ENCODE measurements around the gene GDPD5.

GDPD5 gene

DNA sequence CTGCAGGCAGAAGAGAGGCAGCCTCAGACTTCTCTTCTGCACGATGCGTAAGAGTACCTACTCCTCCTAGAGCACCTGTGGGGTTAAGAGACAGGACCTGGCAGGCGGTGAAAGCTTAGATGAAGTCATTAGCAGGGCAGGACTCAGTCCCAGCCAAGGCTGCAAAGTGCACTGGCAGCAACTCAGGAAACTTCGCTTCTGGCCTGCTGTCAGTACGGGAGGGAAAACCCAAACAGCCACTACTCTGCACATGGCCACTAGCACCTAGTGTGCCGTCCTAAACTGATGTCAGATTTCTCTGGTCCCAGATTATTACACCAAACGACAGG is 84.0 kb downstream of the GDPD5 start:
- DNase-seq (ENCODE audit: low read depth) = no peak
- TF ChIP-seq, protein P1, sequence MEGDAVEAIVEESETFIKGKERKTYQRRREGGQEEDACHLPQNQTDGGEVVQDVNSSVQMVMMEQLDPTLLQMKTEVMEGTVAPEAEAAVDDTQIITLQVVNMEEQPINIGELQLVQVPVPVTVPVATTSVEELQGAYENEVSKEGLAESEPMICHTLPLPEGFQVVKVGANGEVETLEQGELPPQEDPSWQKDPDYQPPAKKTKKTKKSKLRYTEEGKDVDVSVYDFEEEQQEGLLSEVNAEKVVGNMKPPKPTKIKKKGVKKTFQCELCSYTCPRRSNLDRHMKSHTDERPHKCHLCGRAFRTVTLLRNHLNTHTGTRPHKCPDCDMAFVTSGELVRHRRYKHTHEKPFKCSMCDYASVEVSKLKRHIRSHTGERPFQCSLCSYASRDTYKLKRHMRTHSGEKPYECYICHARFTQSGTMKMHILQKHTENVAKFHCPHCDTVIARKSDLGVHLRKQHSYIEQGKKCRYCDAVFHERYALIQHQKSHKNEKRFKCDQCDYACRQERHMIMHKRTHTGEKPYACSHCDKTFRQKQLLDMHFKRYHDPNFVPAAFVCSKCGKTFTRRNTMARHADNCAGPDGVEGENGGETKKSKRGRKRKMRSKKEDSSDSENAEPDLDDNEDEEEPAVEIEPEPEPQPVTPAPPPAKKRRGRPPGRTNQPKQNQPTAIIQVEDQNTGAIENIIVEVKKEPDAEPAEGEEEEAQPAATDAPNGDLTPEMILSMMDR (IDR thresholded peaks at IDR 0.05; ENCODE audit: control insufficient read depth, insufficient read depth, low read depth, low read length, missing control alignments) = no peak
- H3K4me3 ChIP-seq (ENCODE audit: control insufficient read depth, low read depth, low read length) = no peak overlapping the region

DNA sequence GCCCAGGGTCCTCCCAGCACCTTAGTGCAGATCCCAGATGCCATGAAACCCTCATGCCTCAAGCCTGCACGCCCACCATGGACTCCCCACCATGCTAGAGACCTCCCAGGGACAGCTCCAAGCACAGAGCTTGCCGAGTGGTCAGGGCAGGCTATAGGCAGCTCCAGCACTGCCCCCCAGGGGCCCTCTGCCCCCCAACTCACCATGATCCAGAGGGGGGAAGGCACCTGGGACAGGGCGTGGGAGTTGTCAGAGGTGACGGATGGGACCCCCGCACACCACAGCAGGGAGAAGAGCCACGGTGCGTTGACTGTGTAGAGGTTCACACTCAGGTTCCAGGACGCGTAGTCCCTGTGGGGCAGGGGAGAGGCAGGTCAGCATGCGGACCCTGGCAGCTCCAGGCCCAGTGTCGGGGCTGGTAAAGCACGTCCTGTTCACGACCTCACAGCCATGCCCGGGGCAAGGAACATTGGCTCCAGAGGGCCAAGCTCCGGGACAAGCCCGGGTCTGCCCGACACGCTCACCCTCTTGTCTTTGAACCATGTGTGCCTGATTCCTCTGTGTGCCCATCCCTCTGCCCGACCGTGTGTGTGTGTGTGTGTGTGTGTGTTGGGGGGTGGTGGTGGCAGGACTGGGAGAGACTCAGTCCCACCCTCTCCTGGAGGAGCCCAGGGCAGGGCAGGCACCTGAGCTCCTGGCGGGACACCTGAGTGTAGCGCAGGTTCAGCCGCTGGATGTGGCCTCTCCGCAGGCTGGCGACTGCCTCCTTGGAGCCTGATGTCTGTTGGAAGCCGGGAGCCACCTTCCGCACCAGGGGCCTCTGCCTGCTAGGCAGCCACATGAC is 84.6 kb downstream of the GDPD5 start:
- DNase-seq (ENCODE audit: low read depth) = no peak
- TF ChIP-seq, protein P1 (IDR thresholded peaks at IDR 0.05; ENCODE audit: control insufficient read depth, insufficient read depth, low read depth, low read length, missing control alignments) = no peak
- H3K4me3 ChIP-seq (ENCODE audit: control insufficient read depth, low read depth, low read length) = no peak overlapping the region

DNA sequence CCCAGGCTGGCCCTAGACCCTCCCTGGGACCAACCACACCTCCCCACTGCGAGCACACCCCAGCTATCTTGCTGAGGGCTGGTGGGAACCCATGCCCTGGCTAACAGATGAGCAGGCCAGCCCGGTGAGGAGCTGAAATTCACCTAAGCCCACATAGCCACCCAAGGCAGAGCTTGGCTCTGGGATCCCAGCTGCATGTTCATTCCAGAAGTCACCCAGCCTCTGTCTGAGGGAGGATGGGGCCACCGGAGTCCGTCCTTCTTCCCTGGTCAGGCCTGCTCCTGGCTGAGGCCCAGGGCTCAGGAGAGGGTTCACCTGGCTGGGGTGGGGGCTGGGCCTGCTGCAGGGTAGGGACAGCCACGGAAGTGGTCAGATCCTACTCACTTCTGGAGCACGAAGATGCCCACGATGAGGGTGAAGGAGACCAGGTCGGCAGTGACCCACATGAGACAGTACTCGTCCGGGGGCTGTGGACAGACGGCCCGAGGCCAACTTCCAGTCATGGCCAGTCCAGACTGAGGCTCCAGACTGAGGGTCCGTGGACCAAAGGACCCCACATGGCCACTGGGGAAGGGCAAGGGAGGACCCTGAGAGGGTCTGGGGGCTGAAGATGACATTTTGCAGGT is 86.1 kb downstream of the GDPD5 start:
- H3K4me3 ChIP-seq (ENCODE audit: control insufficient read depth, low read depth, low read length) = no peak overlapping the region
- TF ChIP-seq, protein P1 (IDR thresholded peaks at IDR 0.05; ENCODE audit: control insufficient read depth, insufficient read depth, low read depth, low read length, missing control alignments) = no peak
- no peak for DNase-seq (ENCODE audit: low read depth)

DNA sequence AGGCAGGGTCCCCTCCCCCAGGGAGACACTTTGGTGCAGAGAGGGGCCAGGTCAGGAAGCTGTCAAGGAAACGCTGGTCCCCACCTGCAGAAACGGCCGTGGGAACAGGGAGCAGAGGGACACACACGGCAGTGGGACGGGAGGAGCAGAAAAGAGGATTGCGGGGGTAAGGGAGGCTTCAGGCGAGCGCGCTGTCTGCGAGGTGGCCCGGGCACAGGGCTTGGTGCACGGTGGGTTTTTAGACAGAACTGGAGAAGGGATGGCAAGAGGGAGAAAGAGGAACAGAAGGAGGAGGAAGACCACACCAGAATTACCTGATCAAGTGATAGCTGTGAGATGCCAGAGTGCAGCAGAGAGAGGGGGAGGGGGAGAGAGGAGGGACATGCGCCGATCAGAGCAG is 86.7 kb downstream of the GDPD5 start:
- TF ChIP-seq, protein P1 (IDR thresholded peaks at IDR 0.05; ENCODE audit: control insufficient read depth, insufficient read depth, low read depth, low read length, missing control alignments) = no peak

DNA sequence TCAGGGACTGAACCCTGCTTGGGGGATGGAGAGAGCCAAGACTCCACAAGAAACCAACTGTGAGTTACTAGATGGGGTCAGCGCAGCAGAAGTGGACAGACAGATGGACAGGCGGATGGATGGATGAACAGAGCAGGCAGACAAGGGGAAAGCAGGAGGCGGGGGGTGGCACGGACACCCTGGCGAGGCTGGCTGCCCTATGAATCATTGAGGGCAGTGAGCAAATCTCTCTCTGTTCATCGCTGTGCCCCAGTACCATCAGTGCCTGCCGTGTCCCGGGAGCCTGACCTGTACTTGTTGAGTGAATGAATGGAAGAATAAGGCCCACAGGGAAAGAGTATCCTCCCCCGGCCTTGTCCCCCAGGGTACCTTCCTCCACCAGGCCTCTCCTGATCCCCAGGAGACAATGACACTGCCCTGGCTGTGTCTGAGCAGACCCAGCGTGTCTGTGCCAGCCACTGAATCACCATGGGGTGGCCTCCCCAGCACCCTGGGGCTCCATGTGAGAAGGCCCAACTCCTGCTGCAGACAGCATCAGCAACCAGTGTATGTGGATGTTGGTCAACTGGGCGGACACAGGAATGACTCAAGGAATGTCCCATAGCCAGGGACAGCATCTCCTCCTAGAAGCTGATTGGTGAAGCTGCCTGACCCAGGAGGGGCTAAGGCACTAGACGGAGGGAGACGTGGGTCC is 87.6 kb downstream of the GDPD5 start:
- DNase-seq (ENCODE audit: low read depth) = no peak
- no peak overlapping the region for H3K4me3 ChIP-seq (ENCODE audit: control insufficient read depth, low read depth, low read length)
- TF ChIP-seq, protein P1 (IDR thresholded peaks at IDR 0.05; ENCODE audit: control insufficient read depth, insufficient read depth, low read depth, low read length, missing control alignments) = no peak

More for the DNA sequence above, 86.7 kb downstream of the GDPD5 start:
- DNase-seq (ENCODE audit: low read depth) = no peak
- H3K4me3 ChIP-seq (ENCODE audit: control insufficient read depth, low read depth, low read length) = no peak overlapping the region

DNA sequence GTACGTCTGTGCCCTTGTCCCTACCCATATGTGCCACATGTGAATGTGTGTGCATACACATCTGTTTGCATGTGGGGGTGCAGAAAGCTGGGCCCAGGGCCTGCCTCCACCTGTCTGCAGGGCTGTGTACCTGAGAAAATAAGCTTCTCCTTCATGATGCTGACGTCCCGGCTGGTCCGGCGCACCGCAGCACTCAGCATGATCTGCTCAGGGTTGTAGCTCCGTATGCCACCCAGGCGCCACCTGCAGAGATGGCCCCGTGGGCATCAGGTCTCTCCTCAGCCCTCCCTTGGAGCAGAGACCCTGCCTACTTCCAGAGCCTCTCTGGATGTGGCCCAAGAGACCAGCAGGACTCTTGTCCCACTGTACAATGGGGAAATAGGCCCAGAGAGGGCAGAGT is 88.9 kb downstream of the GDPD5 start:
- TF ChIP-seq, protein P1 (IDR thresholded peaks at IDR 0.05; ENCODE audit: control insufficient read depth, insufficient read depth, low read depth, low read length, missing control alignments) = no peak
- no peak overlapping the region for H3K4me3 ChIP-seq (ENCODE audit: control insufficient read depth, low read depth, low read length)
- no peak for DNase-seq (ENCODE audit: low read depth)

Data from AG09309 (cell line).